ENCODE measurements around the gene SS18L1. TPM values are rescaled to one million over a fixed set of nuclear protein-coding genes. Genes with fewer than 3 reads are reported as not detected.

The SS18L1 gene
- total RNA-seq, 1 experiment from 2014 or later: 34.1 TPM

GRCh38 chr20:62214067-62214466 lies 70.5 kb downstream of the SS18L1 start (continued):
- no peak for TF ChIP-seq PRDM15 (CRISPR knock-in tag; IDR thresholded peaks at IDR 0.05)
- TF ChIP-seq NR1H2 (CRISPR knock-in tag; IDR thresholded peaks at IDR 0.05): no peak

- POLR2A ChIA-PET: no interaction called here
Observed at GRCh38 chr20:62215020-62215990, 71.7 kb downstream of the SS18L1 start.

More at GRCh38 chr20:62215020-62215990, 71.7 kb downstream of the SS18L1 start:
- Mint-ChIP-seq H3K4me3 (no peak overlapping the region), H3K27ac (no peak overlapping the region), H3K36me3 (no peaks in the 10 kb centered on the region), H3K27me3 (ENCODE audit: low read depth) (peaks cover 18% of the 10 kb centered on the region), H3K9me3 (no peaks in the 10 kb centered on the region), H3K4me1 (peaks cover 9% of the 10 kb centered on the region)
- no peak for TF ChIP-seq NFE2L1 (CRISPR knock-in tag; IDR thresholded peaks at IDR 0.05)
- TF ChIP-seq MLX (CRISPR knock-in tag; IDR thresholded peaks at IDR 0.05): no peak
- no peak for TF ChIP-seq SOX15 (CRISPR knock-in tag; IDR thresholded peaks at IDR 0.05)
- TF ChIP-seq GRHL2 (CRISPR knock-in tag; IDR thresholded peaks at IDR 0.05; ENCODE audit: insufficient replicate concordance, severe bottlenecking): no peak
- TF ChIP-seq JAZF1 (CRISPR knock-in tag; IDR thresholded peaks at IDR 0.05): no peak
- TF ChIP-seq MAX (CRISPR knock-in tag; IDR thresholded peaks at IDR 0.05): no peak
- TF ChIP-seq SMAD3 (CRISPR knock-in tag; IDR thresholded peaks at IDR 0.05; ENCODE audit: borderline replicate concordance): no peak
- TF ChIP-seq PRDM15 (CRISPR knock-in tag; IDR thresholded peaks at IDR 0.05): no peak
- no peak for TF ChIP-seq HMGA2 (CRISPR knock-in tag; IDR thresholded peaks at IDR 0.05)
- TF ChIP-seq HMGXB4 (CRISPR knock-in tag; IDR thresholded peaks at IDR 0.05): no peak
- TF ChIP-seq FOXP4 (CRISPR knock-in tag; IDR thresholded peaks at IDR 0.05): no peak
- TF ChIP-seq CBFB (CRISPR knock-in tag; IDR thresholded peaks at IDR 0.05; ENCODE audit: low read depth): no peak
- no peak for TF ChIP-seq FOXP1 (CRISPR knock-in tag; IDR thresholded peaks at IDR 0.05; ENCODE audit: borderline replicate concordance)
- TF ChIP-seq ZNF317 (CRISPR knock-in tag; IDR thresholded peaks at IDR 0.05; ENCODE audit: borderline replicate concordance, low read depth): no peak
- no peak for TF ChIP-seq ELF4 (CRISPR knock-in tag; IDR thresholded peaks at IDR 0.05; ENCODE audit: low read depth)
- TF ChIP-seq PRRX2 (CRISPR knock-in tag; IDR thresholded peaks at IDR 0.05): no peak
- TF ChIP-seq JUN (CRISPR knock-in tag; IDR thresholded peaks at IDR 0.05): no peak
- CTCF ChIA-PET: no interaction called here
- ATAC-seq: no peak
- no peak for DNase-seq (ENCODE audit: low spot score)

All from WTC11 (cell line).